Bronchial epithelial cell (primary cell): Measurements from ENCODE around the gene TMEM143. TPM values are rescaled to one million over a fixed set of nuclear protein-coding genes. Genes with fewer than 3 reads are reported as not detected.
A peak's percentile ranks its signal among the peaks of the same experiment; 100 is the strongest.

Source experiments
- DNase-seq: peaks from one replicate; pipeline ENCODE4 v3.0.0-alpha.2; 2010; ENCODE audit warnings: low read depth
- FAIRE-seq: peaks from 2 replicates; lab custom pipeline; 2011; peaks lifted over from hg19 to GRCh38; lab: Jason Lieb, UNC
- H3K27me3 ChIP-seq: 2 replicates; pipeline ENCODE4 v1.5.1; 2011; ENCODE audit warnings: low read length; ENCODE audit not compliant: control insufficient read depth, insufficient read depth
- H3K36me3 ChIP-seq: 2 replicates; pipeline ENCODE4 v1.5.1; 2011; ENCODE audit warnings: low read length; ENCODE audit not compliant: control insufficient read depth, insufficient read depth
- H3K4me3 ChIP-seq: 2 replicates; pipeline ENCODE4 v1.5.1; 2011; ENCODE audit warnings: mild to moderate bottlenecking, low read depth, low read length, control low read depth
- CTCF ChIP-seq: IDR thresholded peaks from 2 replicates; pipeline ENCODE4 v1.5.1; 2011; ENCODE audit warnings: mild to moderate bottlenecking, moderate library complexity, low read length, control low read depth, inconsistent platforms; ENCODE audit not compliant: insufficient read depth, severe bottlenecking
- total RNA-seq: library from RNA; depleted of rRNA; stranded (reverse); fragments of >200 nt; gene quantifications from 2 replicates; pipeline ENCODE4 v1.2.1, GENCODE V29; 2014

The TMEM143 gene
- total RNA-seq, 1 donor from 2014 or later = 0.79 TPM

GRCh38 chr19:48351341-48351752, 12.4 kb downstream of the TMEM143 start:
- DNase-seq = peak; percentile 27
- H3K4me3 ChIP-seq = no peak overlapping the region
- H3K36me3 ChIP-seq = no peaks in the 10 kb centered on the region
- H3K27me3 ChIP-seq = no peaks in the 10 kb centered on the region
- FAIRE-seq = no peak
- TF ChIP-seq CTCF = peak; percentile 81

GRCh38 chr19:48350856-48351255, 12.9 kb downstream of the TMEM143 start:
- DNase-seq = no peak
- no peaks in the 10 kb centered on the region for H3K36me3 ChIP-seq
- FAIRE-seq = no peak
- H3K27me3 ChIP-seq = no peaks in the 10 kb centered on the region
- no peak for TF ChIP-seq CTCF
- no peak overlapping the region for H3K4me3 ChIP-seq

DNA sequence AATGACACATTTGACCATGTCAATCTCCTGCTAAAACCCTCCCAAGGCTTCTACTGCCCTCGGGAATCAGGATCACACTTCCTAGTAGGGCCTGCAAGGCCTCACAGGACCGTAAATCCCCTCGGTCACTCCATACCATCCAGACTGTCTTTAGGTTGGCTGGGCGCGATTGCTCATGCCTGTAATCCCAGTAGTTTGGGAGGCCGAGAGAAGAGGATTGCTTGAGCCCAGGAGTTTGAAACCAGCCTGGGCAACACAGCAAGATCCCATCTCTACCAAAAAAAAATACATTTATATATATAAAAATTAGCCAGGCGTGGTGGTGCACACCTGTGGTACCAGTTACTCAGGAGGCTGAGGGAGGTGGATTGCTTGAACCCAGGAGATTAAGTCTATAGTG, 15.0 kb downstream of the TMEM143 start:
- Histone ChIP-seq H3K27me3 (no peaks in the 10 kb centered on the region), H3K4me3 (no peak overlapping the region), H3K36me3 (no peaks in the 10 kb centered on the region)
- DNase-seq (no peak), FAIRE-seq (no peak)
- TF ChIP-seq CTCF = no peak

DNA sequence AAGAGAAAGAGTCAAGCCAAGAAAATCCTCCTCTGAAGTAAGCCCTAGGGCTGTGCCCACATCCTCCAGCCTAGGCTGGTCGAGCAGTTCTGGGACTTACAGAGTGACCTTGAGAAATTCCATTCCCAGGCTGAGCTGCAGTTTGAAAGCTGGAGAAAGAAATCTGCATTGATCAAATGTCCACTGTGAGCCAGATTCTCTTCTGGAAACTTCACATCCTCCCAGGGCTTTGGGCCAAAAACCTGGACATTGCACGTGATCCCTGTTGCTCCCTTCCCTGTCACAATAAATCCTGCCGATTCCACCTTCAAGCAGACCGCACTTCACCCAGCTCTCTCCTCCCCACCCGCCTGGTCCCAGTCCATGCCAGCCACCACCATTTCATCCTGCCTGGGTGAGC, 15.7 kb downstream of the TMEM143 start:
- Histone ChIP-seq H3K36me3 (no peaks in the 10 kb centered on the region), H3K27me3 (no peaks in the 10 kb centered on the region), H3K4me3 (no peak overlapping the region)
- no peak for FAIRE-seq
- DNase-seq = no peak
- TF ChIP-seq CTCF = no peak

DNA sequence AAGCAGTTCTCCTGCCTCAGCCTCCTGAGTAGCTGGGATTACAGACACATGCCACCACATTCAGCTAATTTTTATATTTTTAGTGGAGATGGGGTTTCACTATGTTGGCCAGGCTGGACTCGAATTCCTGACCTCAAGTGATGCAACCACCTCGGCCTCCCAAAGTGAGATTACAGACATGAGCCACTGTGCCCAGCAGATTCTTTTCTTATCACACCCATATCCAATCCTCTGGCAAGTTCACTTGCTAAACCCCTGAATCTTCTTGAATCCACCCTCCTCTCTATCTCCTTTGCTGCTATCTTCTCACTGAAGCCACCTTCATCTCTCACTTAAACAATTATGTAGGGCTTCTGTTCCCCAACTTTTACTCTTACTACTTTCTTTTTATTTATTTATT, 17.5 kb downstream of the TMEM143 start:
- no peaks in the 10 kb centered on the region for H3K27me3 ChIP-seq
- FAIRE-seq = no peak

More for the DNA sequence above, 17.5 kb downstream of the TMEM143 start:
- Histone ChIP-seq H3K36me3 (no peaks in the 10 kb centered on the region), H3K4me3 (no peak overlapping the region)
- TF ChIP-seq CTCF = no peak
- DNase-seq = no peak
